Transverse colon (tissue), 4 donors: Measurements from ENCODE around the gene PALM3. TPM values are rescaled to one million over a fixed set of nuclear protein-coding genes. Genes with fewer than 3 reads are reported as not detected.
A peak's percentile ranks its signal among the peaks of the same experiment; 100 is the strongest.
"Not testable (repeated sequence)": the region's sequence is repeated elsewhere in the genome, so short reads cannot be mapped to it uniquely, and the experiment has no call there.

Source experiments
- DNase-seq: peaks from one replicate; pipeline ENCODE4 v3.0.0-alpha.2; 2019
- H3K27ac ChIP-seq, 4 donors: fragments of 200-600 bp; sonication (generic); 2 replicates each; pipeline ENCODE4 v1.5.1; 2016 to 2018; ENCODE audit warnings: inconsistent platforms in 4 of 4
- H3K27me3 ChIP-seq: fragments of 200-600 bp; sonication (generic); 2 replicates; pipeline ENCODE4 v1.5.1; 2017; ENCODE audit warnings: inconsistent platforms
- H3K36me3 ChIP-seq, 4 donors: fragments of 200-600 bp; sonication (generic); 2 replicates each; pipeline ENCODE4 v1.5.1; 2017 to 2019; ENCODE audit warnings: inconsistent platforms in 4 of 4
- H3K4me1 ChIP-seq, 4 donors: fragments of 200-600 bp; sonication (generic); 2 replicates each; pipeline ENCODE4 v1.5.1; 2017 to 2020; ENCODE audit warnings: inconsistent platforms in 4 of 4
- H3K4me3 ChIP-seq, 4 donors: fragments of 200-600 bp; sonication (generic); 1 replicate in 1 of 4; 2 replicates in 3 of 4; pipeline versions ENCODE4 v1.5.1 to v1.6.1; 2017 to 2019; ENCODE audit warnings: inconsistent platforms in 4 of 4
- H3K9me3 ChIP-seq, 2 donors: fragments of 200-600 bp; sonication (generic); 2 replicates each; pipeline ENCODE4 v1.5.1; 2017 to 2019; ENCODE audit warnings: inconsistent platforms in 2 of 2
- CTCF ChIP-seq, 5 experiments: fragments of 200-600 bp in 3 of 5; fragments of 450-650 bp in 2 of 5; sonication (generic) in 3 of 5; IDR thresholded peaks; 1 replicate in 2 of 5; 2 replicates in 3 of 5; pipeline ENCODE4 v1.5.1; 2016 to 2017; ENCODE audit warnings: antibody characterized with exemption in 5 of 5, inconsistent platforms in 3 of 5, mild to moderate bottlenecking in 2 of 5, moderate library complexity in 1 of 5
- EP300 ChIP-seq: sonication (generic); formaldehyde crosslinking; IDR thresholded peaks from one replicate; pipeline ENCODE4 v1.6.1; 2017; ENCODE audit warnings: antibody characterized with exemption, low read depth
- POLR2A ChIP-seq: fragments of 450-650 bp; IDR thresholded peaks from one replicate; pipeline ENCODE4 v1.6.1; 2016; ENCODE audit warnings: antibody characterized with exemption, mild to moderate bottlenecking, moderate library complexity
- POLR2AphosphoS5 ChIP-seq, 3 donors: sonication (generic); formaldehyde crosslinking; IDR thresholded peaks; one replicate each; pipeline ENCODE4 v1.6.1; 2016; ENCODE audit warnings: antibody characterized with exemption in 3 of 3
- whole genome bisulfite sequencing, 2 donors: methylation state at CpG; one replicate each; pipeline ENCODE4 v1.1.5; 2018; ENCODE audit warnings: low coverage in 1 of 2; 5-methylcytosine and 5-hydroxymethylcytosine counted together
- in situ Hi-C, 4 donors: fragments of 200-750 bp; cut with MboI; loops; one replicate each; pipeline versions ENCODE4 v1.15.0 to v1.15.1; 2017; ENCODE audit warnings: low sequenced_read_pairs in 3 of 4, low pct_ligation_motif_present in 1 of 4, low pct_unique_long_range_greater_than_20kb in 1 of 4
- intact Hi-C: fragments of 100-400 bp; cut with DNase I; formaldehyde crosslinking; loops from one replicate; pipeline ENCODE4 v1.15.1; 2023; ENCODE audit warnings: low total_unique reads
- total RNA-seq, 4 donors: library from RNA; depleted of rRNA; stranded (reverse); fragments of >200 nt; gene quantifications; one replicate each; pipeline ENCODE4 v1.1.0, GENCODE V29; 2016

PALM3 gene
- total RNA-seq, 4 donors from 2014 or later: 0.14 to 0.32 TPM; not detected in 2

GRCh38 chr19:14048443-14049153 is 13.3 kb downstream of the PALM3 start:
- Histone ChIP-seq H3K36me3 (no peaks in the 10 kb centered on the region), H3K4me1 (peaks cover 0 to 7% (median under 1%) of the 10 kb centered on the region in 4 donors), H3K4me3 (no peak overlapping the region), H3K27ac (no peak overlapping the region), H3K9me3 (no peaks in the 10 kb centered on the region), H3K27me3 (no peaks in the 10 kb centered on the region)
- TF ChIP-seq POLR2AphosphoS5 (IDR thresholded peaks at IDR 0.05) (no peak), CTCF (IDR thresholded peaks at IDR 0.05) (peak; percentile 71 to 89 (median 80))
- in situ Hi-C loops (no loop called here), intact Hi-C loops (no loop called here)
- WGBS, 2 donors: 78% methylated on average over 8 of the region's 8 CpGs; no CpG with 5 or more reads in 1 of the 2 donors
- peak; percentile 72 for DNase-seq

GRCh38 chr19:14047866-14048265 is 14.0 kb downstream of the PALM3 start:
- DNase-seq, intact Hi-C loops, H3K27me3 ChIP-seq, H3K27ac ChIP-seq, in situ Hi-C loops, H3K9me3 ChIP-seq, H3K4me3 ChIP-seq, H3K36me3 ChIP-seq: not testable (repeated sequence)
- peaks cover 0 to 14% (median 3%) of the 10 kb centered on the region in 4 donors for H3K4me1 ChIP-seq
- WGBS, 2 donors: 95 to 96% methylated on average over 3 to 10 of the region's 10 CpGs

DNA sequence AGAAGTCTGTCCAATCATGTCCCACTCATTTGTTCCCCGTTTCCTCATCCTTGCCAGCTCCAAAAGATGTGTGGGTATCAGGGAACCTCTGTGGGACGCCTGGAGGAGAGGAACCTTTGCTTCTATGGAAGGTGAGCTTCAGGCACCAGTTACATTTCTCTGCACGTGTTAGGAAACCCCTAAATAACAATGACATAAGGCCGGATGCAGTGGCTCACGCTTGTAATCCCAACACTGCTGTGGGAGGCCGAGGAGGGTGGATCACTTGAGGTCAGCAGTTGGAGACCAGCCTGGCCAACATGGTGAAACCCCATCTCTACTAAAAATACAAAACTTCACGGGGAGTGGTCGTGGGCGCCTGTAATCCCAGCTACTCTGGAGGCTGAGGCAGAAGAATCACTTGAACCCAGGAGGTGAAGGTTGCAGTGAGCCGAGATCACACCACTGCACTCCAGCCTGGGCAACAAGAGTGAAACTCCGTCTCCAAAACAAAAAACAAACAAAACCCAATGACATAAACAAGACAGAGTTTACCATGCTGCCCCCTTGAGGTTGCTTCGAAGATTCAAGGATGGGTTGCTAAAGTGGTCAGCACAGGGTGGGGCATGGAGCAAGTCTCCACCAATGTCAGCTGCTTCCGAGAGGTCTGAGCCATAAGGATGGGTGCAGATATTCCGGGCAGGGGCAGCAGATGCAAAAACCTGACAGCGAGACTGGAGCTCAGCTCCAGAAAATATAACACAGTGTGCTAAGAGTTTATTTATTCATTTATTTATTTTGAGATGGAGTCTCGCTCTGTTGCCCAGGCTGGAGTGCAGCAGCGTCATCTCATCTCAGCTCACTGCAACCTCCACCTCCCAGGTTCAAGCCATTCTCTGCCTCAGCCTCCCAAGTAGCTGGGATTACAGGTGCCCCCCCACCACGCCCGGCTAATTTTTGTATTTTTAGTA is 18.9 kb downstream of the PALM3 start:
- peak; percentile 43 to 72 (median 56) for TF ChIP-seq CTCF (IDR thresholded peaks at IDR 0.05)
- 66% methylated on average over 19 of the region's 19 CpGs; no CpG with 5 or more reads in 1 of the 2 donors for WGBS, 2 donors
- H3K9me3 ChIP-seq, in situ Hi-C loops, H3K4me3 ChIP-seq, H3K27me3 ChIP-seq, intact Hi-C loops, H3K36me3 ChIP-seq: not testable (repeated sequence)
- H3K4me1 ChIP-seq: peaks cover 0 to 18% (median 3%) of the 10 kb centered on the region in 4 donors
- DNase-seq: peak; percentile 58
- peak overlapping the region in 2 of 4 donors; percentile 33 to 54 for H3K27ac ChIP-seq

DNA sequence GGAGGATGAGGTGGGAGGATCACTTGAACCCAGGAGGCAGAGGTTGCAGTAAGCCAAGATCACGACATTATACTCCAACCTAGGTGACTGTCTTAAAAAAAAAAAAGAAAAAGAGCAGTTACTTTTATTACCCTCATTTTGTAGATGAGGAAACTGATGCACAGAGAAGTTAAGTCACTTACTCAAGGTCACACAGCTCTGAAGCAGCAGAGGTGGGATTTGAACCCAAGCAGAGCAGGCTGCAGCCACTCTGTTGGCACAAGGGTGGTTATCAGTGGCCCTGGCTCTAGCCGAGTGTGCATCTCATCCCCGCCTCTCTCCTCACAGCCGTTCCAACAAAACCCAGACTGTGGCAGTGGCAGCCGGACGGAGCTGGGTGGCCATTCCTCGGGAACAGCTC is 22.7 kb downstream of the PALM3 start:
- H3K9me3 ChIP-seq: no peaks in the 10 kb centered on the region
- 96% methylated on average over 7 of the region's 7 CpGs; no CpG with 5 or more reads in 1 of the 2 donors for WGBS, 2 donors
- no peak for DNase-seq
- in situ Hi-C loops: no loop called here
- TF ChIP-seq EP300 (no peak), POLR2A (no peak), CTCF (IDR thresholded peaks at IDR 0.05) (no peak), POLR2AphosphoS5 (IDR thresholded peaks at IDR 0.05) (no peak)
- H3K4me1 ChIP-seq: peaks cover 0 to 17% (median 3%) of the 10 kb centered on the region in 4 donors
- H3K27ac ChIP-seq: no peak overlapping the region
- no peak overlapping the region for H3K4me3 ChIP-seq
- H3K27me3 ChIP-seq: no peaks in the 10 kb centered on the region
- H3K36me3 ChIP-seq: no peaks in the 10 kb centered on the region
- intact Hi-C loops: no loop called here
